ENCODE measurements around the gene SUMO1. TPM values are rescaled to one million over a fixed set of nuclear protein-coding genes. Genes with fewer than 3 reads are reported as not detected.

The SUMO1 gene
- total RNA-seq, 1 experiment from 2014 or later = 198 TPM

DNA sequence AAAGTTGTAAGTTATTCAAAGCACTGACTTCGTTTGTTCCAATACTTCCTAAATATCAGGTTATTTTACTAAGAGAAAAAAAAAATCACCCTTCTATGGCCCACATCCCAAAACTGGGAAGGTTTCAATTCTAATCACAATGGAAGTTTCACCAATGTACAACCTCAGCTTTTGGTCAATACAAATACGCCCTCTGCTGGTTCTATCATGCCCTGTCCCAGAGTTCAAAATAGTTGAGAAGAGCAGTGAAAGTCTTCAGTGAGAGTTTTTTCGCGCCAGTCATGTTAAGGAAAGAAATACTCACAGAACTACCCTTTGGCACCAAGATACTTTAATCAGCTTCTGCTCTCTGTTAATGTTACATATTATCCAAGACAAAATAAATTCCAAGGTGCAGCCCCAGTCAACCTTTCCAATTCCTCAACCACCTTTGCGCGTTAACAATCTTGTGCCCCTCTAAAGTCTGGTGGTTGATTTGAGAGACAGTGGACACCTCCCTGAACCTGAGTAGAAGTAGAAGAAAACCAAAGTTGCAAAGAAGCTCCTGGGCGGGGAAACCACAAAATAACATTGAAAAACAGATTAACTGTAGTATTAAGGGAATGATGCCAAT, 59.9 kb downstream of the SUMO1 start:
- H3K4me1 ChIP-seq = no peaks in the 10 kb centered on the region
- DNase-seq = peak; percentile 48 to 77
- no peaks in the 10 kb centered on the region for H3K36me3 ChIP-seq
- no peak overlapping the region for H3K27ac ChIP-seq
- H3K9me3 ChIP-seq (replicated peaks) = no peaks in the 10 kb centered on the region
- no peak overlapping the region for H3K4me3 ChIP-seq
- H3K27me3 ChIP-seq = no peaks in the 10 kb centered on the region; the same call in 1 of the 2 replicates

DNA sequence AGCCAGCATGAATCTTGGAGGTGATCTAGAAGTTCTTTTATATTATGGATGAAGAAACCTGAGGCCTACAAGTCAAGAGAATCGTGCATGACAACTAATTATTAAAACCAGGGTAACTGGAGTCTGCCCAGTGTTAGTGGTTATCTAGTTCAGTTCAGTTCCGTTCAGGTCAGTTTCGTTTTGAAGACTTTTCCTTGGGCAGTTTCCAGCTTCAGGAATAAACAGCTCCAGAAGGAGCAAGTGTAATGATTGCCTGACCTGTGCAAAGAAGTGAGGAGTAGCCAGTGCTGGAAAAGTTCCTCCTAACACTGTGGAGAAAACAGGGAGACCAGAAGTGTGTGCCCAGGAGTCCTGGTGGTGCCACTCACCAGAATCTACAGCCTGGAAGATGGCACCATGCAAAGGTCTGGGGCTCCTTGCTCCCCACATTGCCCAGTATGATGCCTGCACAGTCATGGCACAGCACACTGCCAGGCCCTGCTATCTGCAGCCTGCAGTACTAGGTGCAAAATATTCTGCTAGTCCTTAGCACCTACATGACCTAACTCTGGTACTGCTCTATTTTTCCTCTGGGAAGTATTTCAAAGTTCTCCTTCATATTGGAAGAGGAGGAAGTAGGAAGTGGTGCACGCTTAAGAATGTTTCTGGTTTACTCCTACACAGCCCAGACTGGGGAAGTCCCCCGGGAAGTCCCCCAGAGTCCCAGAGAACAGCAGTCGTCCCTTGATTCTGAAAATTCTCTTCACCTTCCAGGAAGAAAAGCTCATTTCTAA, 65.8 kb downstream of the SUMO1 start:
- no peaks in the 10 kb centered on the region for H3K4me1 ChIP-seq
- DNase-seq = no peak
- no peak overlapping the region for H3K27ac ChIP-seq
- H3K36me3 ChIP-seq = no peaks in the 10 kb centered on the region
- no peaks in the 10 kb centered on the region; the same call in 1 of the 2 replicates for H3K27me3 ChIP-seq
- no peaks in the 10 kb centered on the region for H3K9me3 ChIP-seq (replicated peaks)
- H3K4me3 ChIP-seq = no peak overlapping the region

DNA sequence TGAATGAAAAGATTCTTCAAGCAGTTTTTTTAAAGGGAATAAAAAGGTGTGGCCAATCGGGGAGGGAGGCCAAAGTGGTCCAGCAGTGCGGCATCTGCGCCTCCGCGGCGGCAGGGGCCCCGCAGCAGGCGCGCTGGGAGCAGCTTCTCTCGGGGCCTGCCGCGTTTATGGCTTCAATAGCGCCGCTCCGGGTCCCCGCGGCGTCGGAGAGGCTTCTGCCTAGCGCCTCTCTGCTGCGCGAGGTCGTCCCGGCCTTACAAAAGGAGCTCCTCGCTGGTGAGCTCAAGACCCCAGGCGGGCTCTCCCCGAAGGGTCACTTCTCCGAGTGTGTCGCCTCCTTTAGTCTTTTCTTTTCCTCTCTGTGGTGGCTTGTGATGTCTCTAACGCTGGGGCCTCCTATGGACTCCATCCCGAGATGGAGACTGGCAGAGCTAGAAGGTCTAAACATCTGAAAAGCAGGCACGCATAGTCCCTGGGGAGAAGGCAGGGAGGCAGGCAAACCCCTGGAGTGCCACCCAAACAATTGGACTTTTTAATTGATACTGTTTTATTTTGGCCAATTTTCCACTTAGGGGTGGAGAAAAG, 67.1 kb downstream of the SUMO1 start:
- H3K36me3 ChIP-seq = no peaks in the 10 kb centered on the region
- H3K4me1 ChIP-seq = no peaks in the 10 kb centered on the region
- no peaks in the 10 kb centered on the region; the same call in 1 of the 2 replicates for H3K27me3 ChIP-seq
- DNase-seq = no peak
- H3K27ac ChIP-seq = no peak overlapping the region
- H3K4me3 ChIP-seq = no peak overlapping the region
- no peaks in the 10 kb centered on the region for H3K9me3 ChIP-seq (replicated peaks)

DNA sequence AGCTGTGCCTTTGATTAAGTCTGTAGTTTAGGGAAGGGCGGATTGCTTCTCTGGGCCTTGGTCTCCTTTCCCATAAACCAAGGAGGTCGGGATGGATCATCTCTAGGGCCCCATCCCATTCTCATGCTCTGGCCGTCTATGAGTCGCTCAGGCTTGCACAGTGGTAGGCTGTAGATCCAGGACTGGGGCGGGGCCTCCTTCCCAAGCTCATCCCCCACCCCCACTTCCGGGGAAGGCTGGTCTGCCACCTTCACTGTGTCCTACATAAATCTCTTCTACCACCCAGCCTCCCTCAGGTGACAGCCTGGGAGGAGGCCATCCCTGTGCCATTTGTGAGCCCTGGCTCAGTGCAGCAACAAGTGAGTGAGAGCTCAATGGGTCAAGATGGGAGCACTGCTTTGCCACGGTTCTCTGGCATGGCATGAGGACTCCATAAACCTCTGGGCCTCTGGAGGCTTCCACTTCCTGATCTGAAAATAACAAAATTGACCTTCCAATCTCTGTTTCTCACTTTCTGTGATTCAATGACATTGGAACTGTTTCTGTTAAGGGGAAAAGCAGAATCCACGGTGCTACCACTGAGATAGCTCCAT, 68.5 kb downstream of the SUMO1 start:
- no peaks in the 10 kb centered on the region for H3K27me3 ChIP-seq
- no peak overlapping the region for H3K4me3 ChIP-seq
- no peaks in the 10 kb centered on the region for H3K9me3 ChIP-seq (replicated peaks)
- no peaks in the 10 kb centered on the region for H3K36me3 ChIP-seq
- no peak for DNase-seq
- no peak overlapping the region for H3K27ac ChIP-seq
- H3K4me1 ChIP-seq = no peaks in the 10 kb centered on the region

DNA sequence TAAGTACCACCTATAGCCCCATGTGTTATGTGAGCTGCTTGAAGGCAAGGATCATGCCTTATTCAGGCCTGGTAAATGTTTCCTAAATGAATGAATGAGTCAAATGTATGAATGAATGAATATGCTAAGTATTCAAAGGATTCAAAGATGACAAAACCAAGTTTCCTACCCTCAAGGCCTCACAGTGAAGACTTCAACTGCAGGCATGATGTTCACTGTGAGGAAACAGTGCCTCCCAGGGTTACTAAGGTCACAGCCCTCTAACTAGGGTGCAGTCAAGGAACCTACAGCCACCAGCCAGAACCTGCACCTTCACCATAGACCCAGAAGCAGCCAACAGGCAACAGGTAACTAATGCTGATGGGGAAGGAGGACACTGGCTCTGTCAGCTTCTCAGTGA, 69.3 kb downstream of the SUMO1 start:
- Histone ChIP-seq H3K9me3 (replicated peaks) (no peaks in the 10 kb centered on the region), H3K27ac (no peak overlapping the region), H3K27me3 (no peaks in the 10 kb centered on the region), H3K36me3 (no peaks in the 10 kb centered on the region), H3K4me3 (no peak overlapping the region), H3K4me1 (no peaks in the 10 kb centered on the region)
- DNase-seq = no peak

DNA sequence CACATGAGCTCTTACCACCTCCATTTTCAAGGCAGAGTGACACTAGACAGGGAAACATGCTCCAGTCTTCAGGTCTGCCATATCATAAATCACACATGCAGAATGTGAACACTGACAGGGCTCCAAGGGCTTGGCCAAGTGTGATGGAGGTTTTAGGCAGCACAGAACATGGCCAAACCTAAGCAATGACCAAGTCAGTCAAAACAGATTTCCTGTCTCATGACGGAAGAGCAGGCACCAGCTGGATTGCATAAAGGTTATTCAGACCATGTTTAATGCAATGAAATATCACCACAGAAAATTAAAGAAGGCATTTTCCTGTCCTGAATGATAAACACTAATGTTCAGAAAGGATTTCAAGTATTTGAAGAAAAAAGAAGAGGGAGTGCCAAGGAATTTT, 72.5 kb downstream of the SUMO1 start:
- H3K36me3 ChIP-seq = no peaks in the 10 kb centered on the region
- H3K4me1 ChIP-seq = no peaks in the 10 kb centered on the region
- no peaks in the 10 kb centered on the region for H3K27me3 ChIP-seq
- H3K27ac ChIP-seq = no peak overlapping the region
- no peak overlapping the region for H3K4me3 ChIP-seq
- H3K9me3 ChIP-seq (replicated peaks) = no peaks in the 10 kb centered on the region
- no peak for DNase-seq

DNA sequence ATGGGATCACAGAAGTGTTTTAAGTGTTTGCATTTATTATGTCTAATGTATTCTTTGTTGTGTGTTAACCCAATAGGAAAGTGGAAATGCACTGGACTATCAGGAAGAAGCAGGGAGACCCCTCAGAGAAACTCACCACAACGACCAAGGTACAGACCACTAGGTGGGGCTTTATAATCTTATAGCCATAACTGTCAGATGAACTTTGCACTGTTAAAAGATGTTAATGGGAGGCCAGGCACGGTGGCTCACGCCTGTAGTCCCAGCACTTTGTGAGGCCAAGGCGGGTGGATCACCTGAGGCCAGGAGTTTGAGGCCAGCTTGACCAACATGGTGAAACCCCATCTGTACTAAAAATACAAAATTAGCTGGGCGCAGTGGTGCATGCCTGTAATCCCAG, 73.2 kb downstream of the SUMO1 start:
- H3K4me3 ChIP-seq = no peak overlapping the region
- no peaks in the 10 kb centered on the region for H3K4me1 ChIP-seq
- DNase-seq = no peak
- no peak overlapping the region for H3K27ac ChIP-seq
- no peaks in the 10 kb centered on the region for H3K36me3 ChIP-seq
- H3K9me3 ChIP-seq (replicated peaks) = no peaks in the 10 kb centered on the region
- no peaks in the 10 kb centered on the region for H3K27me3 ChIP-seq

DNA sequence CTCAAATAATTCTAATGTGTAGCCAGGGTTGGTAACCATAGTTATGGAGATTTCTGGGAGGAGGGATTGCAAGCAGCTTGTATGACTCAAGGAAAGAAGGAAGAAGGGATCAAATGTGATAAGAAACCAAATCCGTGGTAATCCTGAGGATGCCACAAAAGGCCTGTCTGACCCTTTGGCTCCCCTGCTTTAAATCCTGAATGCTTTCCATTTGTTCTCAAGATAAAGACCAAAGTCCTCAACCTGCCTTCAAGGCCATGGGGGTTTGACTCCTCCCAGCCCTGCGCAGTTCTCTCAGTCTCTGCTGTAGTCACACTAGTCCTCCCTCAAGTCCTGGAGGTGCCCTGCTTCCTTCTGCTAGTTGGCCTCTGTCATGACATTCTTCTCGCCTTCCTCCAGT, 74.0 kb downstream of the SUMO1 start:
- H3K4me1 ChIP-seq = no peaks in the 10 kb centered on the region
- H3K9me3 ChIP-seq (replicated peaks) = no peaks in the 10 kb centered on the region
- H3K27me3 ChIP-seq = no peaks in the 10 kb centered on the region
- no peaks in the 10 kb centered on the region for H3K36me3 ChIP-seq
- H3K4me3 ChIP-seq = no peak overlapping the region
- H3K27ac ChIP-seq = no peak overlapping the region
- no peak for DNase-seq

DNA sequence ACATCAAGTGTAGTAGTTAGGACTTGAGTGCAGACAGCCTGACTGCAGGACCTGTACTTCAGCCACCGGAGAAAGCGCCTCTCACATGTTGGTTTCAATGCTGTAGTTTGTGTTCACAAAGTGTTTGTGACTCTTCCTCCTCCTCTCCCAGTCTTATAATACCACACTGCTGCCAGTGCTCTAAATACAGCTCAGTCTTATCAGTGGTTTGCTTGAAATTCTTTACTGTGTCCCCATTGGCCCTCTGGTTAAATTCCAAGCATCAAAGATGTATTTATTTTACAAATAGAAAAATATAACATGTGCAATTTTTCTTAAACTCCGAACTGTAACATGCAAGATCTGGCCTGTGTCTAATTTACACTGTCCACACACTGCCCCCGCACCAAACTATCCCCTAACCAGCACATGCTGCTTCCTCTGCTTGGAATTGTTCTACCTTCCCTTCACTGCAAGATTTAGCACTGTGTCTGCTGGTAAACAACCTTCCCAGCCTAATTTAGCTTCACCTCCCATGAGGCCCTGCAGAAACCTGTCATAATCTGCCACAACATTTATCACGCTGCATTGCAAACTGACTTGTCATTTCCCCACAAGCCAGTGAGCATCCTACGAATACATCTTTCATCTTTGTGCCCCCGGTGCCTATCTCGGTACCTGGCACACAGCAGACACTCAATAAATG, 77.1 kb downstream of the SUMO1 start:
- H3K4me3 ChIP-seq = no peak overlapping the region
- no peak for DNase-seq
- no peak overlapping the region for H3K27ac ChIP-seq
- H3K4me1 ChIP-seq = no peaks in the 10 kb centered on the region
- H3K36me3 ChIP-seq = no peaks in the 10 kb centered on the region
- no peaks in the 10 kb centered on the region for H3K9me3 ChIP-seq (replicated peaks)
- no peaks in the 10 kb centered on the region for H3K27me3 ChIP-seq

DNA sequence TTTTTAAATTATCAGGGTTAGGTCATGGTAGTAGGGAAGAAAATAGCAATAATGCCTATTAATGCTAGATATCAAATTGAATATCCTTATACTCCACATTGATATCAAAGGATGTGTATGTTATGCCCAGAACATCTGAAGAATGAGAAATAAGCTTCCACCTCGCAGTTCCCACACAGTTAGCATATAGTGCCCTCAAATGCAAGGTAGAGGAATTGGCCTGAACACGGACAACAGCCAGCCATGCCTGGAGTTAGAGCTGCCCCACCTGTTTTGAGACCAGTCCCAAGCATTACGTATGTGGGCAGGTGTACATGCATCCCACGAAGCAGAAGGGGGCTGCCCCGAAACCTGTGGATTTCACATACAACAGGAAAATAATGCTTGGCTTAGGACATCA, 79.6 kb downstream of the SUMO1 start:
- no peak overlapping the region for H3K27ac ChIP-seq
- peaks cover 2% of the 10 kb centered on the region; the same call in 1 of the 2 replicates for H3K4me1 ChIP-seq
- no peaks in the 10 kb centered on the region for H3K27me3 ChIP-seq
- no peak for DNase-seq
- no peak overlapping the region for H3K4me3 ChIP-seq
- H3K36me3 ChIP-seq = no peaks in the 10 kb centered on the region
- H3K9me3 ChIP-seq (replicated peaks) = no peaks in the 10 kb centered on the region

DNA sequence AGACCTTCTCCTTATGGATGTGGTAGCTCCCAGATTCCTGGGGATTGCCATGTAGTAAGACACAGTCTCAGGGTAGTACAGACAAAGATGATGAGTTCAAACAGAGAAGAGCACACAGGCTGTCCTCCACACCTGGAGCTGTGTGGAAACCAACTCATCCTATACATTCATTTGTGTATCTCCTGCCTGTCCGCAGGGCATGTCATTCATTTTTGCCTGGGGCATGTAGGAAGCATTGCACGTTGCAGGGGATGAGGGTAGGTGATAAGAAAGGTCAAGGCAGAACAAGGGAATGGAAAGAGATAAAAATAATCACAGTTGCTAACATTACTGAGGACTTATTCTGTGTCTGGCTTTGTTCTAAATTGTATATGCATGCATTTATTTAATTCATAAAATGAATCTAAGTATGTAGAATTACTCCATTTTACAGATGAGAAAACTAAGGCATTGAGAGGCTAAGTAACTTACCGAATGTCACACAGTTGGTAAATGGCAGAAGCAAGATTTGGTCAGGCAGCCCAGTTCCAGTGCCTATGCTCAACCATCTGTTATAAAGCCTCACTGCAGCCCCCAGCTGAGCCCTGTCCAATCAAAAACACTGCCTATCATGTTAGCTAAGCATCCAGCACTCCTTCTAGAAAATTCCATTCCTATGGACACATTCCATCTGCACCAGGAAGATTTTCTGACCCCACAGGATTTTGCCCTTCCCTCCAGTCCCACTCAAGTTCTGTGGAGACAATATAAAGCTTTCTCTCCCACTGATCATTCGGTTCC, 81.0 kb downstream of the SUMO1 start:
- Histone ChIP-seq H3K36me3 (no peaks in the 10 kb centered on the region), H3K4me1 (peaks cover 2% of the 10 kb centered on the region; the same call in 1 of the 2 replicates), H3K9me3 (replicated peaks) (no peaks in the 10 kb centered on the region), H3K27ac (no peak overlapping the region), H3K27me3 (no peaks in the 10 kb centered on the region), H3K4me3 (no peak overlapping the region)
- no peak for DNase-seq

Data from SJCRH30 (cell line).